HG03097 (cell line): ENCODE results near the gene FUT2.
"Not testable (repeated sequence)": the region's sequence is repeated elsewhere in the genome, so short reads cannot be mapped to it uniquely, and the experiment has no call there.

ENCODE experiments used
- ATAC-seq: cut with Tn5 transposase; IDR thresholded peaks from one replicate; pipeline ENCODE4 v1.9.1; 2021; ENCODE audit not compliant: unreplicated experiment, low FRiP score

FUT2 gene

GRCh38 chr19:48695743-48696352 lies at the start of gene FUT2:
Gene FUT2 (plus strand): TSS chr19:48695971. CDS start chr19:48702957, 6,986 bp downstream.
- no peak for ATAC-seq

DNA sequence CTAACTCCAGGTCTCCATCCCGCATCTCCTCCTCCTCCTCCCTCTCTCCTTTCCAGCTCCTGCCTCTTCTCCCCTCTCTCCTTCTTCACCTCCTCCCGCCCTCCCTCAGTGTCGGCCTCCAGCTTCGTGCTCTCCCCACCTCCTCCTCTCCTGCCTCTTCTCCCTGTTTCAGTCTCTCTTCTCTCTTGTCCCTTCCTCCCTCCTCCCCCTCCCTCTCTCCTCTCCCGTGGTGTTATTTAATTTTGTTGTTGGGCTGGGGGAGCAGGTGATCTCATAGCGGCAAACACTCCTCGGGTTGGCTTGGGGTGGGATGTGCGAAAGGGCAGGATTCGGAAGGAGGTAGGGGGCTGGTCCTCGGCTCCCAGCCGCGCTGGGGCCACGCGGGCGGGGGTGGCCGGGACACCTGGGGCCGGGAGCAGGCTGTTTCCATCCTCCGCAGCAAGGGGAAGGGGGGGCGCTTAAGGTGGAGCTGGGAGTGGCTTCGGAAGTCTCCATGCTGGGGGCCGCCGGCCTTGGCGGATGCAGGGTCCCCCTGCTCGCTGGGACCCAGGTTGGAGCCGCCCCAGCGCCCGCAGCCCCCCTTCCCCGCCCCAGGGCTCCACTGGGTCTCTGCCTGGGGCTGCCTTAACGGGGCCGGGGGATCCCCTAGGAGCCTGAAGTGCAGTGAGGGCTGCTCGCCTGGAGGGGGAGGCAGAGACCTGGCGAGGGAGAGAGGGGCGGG lies 49.6 kb upstream of the FUT2 start, which contains the start of gene CA11:
Gene CA11, minus strand, starts transcription at position 187 of the 721 bp plus-strand sequence. CDS start 555 bp downstream, outside the sequence.
- peak; percentile 61 for ATAC-seq

- ATAC-seq = no peak
Measured at GRCh38 chr19:48646722-48647216, 49.0 kb upstream of the FUT2 start.

- ATAC-seq = no peak
Measured at GRCh38 chr19:48648134-48648533, 47.6 kb upstream of the FUT2 start.

DNA sequence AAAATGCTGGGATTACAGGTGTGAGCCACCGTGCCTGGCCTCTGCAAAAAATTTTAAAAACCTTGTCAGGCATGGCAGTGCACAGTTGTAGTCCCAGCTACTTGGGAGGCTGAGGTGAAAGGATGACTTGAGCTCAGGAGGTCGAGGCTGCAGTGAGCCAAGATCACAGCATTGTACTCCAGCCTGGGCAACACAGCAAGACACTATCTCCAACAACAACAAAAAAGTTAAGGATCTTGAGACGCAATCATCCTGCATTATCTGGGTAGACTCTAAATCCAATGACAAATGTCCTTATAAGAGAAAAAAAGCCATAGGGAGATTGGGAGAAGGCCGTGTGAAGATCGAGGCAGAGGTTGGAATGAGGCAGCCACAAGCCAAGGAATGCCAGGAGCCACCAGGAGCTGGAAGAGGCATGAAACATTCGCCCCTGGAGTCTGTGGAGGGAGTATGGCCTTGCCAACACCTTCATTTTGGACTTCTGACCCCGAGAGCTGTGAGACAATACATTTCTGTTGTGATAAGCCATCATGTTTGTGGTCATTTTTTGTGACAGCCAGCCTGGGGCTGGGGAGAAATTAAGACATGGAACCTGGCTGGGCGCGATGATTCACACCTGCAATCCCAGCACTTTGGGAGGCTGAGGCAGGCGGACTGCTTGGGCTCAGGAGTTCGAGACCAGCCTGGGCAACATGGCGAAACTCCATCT lies 44.6 kb upstream of the FUT2 start:
- no peak for ATAC-seq

- no peak for ATAC-seq
Measured at GRCh38 chr19:48651683-48652048, 44.1 kb upstream of the FUT2 start.

DNA sequence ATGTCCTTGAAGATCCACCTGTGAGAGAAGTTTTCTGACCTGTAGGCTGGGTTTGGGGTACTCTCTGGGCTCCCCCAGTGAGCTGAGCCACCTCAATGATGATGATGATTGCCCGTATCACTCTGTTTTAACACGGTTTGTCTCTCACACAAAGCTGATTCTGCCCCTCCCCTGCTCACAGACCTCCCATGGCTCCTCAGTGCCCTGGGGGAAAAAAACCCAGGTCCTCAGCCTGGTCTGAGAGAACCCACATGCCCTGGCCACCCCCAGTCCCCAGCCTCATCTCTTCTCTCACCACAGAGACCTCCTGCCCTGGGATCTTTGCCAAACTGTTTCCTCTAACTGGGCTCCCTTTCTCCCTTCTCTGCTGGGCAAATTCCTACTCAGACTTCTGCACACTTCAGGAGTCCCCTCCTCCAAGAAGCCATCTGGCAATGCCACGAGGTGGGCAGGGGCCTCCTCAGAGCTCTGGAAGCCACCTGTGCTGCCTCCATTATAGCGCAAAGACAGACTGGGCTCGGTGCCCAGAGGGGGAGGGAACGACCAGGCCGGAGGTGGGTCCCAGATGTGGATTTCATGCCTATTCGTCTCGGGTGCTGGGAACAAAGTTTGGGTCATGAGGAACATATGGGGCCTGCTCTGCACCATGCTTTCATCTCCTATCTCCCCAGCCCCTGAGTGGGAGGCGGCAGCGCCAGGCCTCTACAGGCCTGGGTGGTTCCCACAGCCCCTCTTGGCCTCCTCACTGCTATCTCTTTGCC lies 41.3 kb upstream of the FUT2 start:
- ATAC-seq = no peak

DNA sequence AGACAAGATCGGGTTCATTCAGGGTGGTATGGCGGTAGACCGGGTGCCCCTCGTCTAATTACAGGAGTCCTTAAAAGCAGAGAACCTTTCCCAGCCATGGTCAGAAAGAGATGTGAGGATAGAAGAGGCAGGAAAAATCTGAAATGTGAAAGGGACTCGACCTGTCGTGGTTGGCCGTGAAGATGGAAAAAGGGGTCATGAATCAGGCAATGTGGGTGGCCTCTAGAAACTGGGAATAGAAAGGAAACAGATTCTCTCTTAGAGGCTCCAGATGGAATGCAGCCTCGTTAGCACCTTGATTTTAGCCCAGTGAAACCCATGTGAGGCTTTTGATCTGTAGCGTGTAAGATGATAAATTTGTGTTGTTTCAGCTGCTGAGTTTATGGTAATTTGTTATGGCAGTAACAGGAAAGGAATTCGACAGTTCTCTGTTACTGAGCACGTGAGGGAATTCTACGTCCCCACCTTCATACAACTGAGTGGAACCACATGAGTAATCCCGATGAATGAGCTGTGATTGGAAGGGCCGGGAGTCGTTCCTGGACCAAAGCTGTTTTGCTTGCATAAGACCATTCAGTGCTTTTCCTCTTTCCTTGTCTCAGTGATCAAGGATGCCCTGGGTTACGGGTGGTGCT lies 38.8 kb upstream of the FUT2 start:
- ATAC-seq = no peak

DNA sequence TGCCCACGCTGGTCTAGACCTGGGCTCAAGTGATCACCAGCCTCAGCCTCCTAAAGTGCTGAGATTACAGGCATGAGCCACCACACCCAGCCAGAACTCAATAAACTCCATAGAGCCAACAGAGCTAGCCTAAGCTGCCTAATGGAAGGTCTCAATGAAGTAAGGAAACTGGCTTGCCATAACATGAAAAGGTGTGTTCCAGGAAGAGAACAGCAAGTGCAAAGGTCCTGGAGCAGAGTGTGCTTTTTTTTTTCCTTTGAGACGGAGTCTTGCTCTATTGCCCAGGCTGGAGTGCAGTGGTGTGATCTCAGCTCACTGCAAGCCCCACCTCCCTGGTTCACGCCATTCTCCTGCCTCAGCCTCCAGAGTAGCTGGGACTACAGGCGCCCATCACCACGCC lies 37.9 kb upstream of the FUT2 start:
- not testable (repeated sequence) for ATAC-seq

DNA sequence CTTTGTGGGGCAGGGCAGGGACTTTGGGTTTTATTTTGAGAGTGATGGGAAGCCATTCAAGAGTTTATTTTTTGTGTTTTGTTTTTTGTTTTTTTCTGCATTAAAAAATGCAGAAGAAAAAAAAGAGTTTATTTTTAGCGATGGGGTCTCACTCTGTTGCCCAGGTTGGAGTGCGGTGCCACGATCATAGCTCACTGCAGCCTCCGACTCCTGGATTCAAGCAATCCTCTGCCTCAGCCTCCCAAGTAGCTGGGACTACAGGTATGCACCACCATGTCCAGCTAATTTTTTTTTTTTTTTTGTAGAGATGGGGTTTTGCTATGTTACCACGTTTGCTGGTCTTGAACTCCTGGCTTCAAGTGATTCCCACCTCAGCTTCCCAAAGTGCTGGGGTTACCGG lies 37.3 kb upstream of the FUT2 start:
- no peak for ATAC-seq

DNA sequence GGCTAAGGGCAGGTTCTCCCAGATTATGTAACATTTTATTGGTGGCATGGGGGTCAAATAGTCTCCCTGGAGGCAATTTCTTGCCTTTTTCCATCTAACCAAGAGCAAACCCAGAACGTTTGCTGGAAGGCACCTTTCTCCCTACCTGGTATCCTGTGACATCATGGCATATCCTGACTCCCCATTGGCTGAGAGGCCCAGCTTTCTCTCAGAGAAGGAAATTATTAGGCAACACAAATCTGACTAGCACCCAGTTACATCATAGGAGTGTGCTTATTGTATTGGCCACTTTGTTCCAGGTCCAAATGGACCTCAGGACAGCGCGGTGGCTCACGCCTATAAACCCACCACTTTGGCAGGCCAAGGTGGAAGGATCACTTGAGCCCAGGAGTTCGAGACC lies 36.0 kb upstream of the FUT2 start:
- no peak for ATAC-seq

DNA sequence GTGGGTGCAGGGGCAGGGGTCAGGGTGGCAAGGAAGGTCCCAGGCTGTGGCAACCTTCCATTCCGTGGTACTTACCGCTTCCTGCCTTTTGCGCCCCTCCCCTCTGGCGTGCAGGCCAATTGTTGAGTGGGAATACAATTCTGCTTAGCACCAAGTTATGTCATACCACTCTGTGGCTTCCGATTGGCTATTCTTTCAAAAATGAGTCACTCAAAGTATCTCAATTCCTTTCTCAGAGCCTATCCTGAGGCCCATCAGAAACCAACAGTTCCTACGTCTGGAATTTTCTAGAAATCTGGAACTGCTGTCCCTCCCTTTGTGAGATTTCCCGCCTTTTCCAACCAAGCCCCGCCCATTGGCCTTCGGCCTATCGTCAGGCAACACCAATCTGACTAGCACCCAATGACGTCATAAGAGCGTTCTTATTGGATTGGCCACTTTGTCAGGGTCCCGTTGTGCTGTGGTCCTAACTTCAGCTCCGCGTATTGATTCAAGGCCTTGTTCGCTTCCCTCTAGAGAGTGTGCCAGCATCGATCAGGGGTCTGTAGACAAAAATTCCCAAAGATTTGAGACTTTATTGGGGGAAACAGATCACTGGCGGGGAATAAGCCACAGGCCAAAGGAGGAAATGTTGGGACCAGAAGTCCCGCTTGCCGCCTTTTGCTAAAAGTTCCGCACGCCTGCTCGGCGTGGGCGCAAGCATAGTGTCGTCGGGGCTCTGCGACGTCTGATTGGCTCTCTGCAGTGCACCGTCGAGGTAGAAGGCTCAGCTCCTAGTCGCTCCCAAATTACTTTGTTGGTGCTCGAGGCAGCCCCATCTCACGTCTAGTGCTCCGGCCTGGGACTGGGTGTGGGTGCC lies 34.7 kb upstream of the FUT2 start:
- peak; percentile 76 for ATAC-seq

DNA sequence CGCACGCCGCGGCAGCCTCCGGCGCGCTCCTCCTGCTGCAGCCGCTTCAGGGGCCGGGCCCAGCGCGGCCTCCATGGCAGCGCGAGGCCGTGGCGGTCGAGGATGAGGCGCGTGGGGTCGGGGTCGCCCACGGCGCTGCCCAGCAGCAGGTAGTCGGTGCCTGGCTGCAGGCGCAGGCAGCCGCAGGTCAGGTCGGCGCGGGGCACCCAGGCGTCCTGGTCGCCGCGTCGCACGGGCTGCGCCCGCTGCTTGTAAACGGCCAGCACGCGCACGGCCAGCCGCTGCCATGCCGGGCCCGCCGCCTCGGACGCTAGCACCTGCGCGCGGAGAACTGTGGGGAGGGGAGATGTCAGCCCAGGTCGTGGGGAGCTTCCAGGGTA lies 34.1 kb upstream of the FUT2 start:
- no peak for ATAC-seq

DNA sequence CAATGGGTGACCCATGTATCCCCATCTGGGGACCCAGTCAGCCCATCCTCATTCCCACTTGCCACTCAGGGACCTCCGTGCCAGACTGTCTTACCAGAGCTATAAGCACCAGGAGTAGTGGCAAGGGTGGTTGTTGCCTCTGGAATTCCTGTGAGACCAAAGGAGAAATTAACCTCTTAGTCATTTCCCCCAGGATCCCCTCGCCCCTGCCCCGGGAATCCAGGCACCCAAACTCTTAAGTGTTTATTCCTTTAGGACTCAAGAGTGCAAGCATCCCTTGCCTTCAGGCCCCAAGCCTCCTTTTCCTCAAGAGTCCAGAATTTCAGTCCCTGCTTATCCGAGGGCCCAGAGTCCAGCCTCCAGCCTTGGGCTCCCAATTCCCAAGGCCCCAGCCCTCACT lies 32.1 kb upstream of the FUT2 start:
- no peak for ATAC-seq

DNA sequence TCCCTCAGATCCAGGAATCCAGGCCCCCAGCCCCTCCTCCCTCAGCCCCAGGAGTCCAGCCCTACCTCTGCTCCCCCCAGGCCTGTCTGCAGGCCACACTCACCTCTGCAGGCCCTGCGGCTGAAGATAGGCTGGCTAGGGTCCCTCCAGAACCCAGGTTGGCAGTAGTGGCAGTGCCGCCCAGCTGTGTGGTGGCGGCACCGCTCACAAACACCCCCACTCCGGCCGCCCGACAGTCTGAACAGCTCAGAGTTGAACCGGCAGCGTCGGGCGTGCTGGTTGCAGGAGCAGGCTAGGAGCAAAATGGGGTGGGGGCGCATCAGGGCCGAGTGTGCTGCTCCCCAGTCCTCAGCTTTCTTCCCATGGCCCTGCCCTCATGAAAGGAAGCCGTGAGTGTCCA lies 31.3 kb upstream of the FUT2 start:
- no peak for ATAC-seq

DNA sequence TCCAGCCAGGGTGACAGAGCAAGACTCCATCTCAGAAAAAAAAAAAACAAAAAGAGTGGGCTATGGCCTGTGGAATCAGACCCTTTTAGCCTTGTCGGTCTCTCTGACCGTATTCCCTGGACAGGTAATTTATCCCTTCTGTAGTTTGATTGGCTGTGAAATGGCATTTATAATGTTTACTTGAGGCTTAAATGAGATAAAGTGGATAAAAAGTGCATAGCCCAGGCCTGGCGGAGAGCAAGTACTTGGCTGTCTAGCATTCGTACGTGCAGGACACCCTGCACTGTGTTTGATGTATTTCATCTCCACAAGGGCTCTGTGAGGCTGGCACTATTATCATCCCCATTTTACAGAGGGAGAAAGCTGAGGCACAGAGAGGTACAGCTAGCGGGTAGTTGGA lies 30.0 kb upstream of the FUT2 start:
- ATAC-seq = no peak

- ATAC-seq = no peak
Measured at GRCh38 chr19:48668332-48668731, 27.4 kb upstream of the FUT2 start.

GRCh38 chr19:48668761-48669160 lies 27.0 kb upstream of the FUT2 start:
- ATAC-seq = no peak

GRCh38 chr19:48669903-48670668 lies 25.7 kb upstream of the FUT2 start:
- no peak for ATAC-seq
